Esophagus muscularis mucosa (tissue), 4 donors: ENCODE data around the gene UBAC2. TPM values are rescaled to one million over a fixed set of nuclear protein-coding genes. Genes with fewer than 3 reads are reported as not detected.

Experiments
- DNase-seq: peaks from one replicate; pipeline ENCODE4 v3.0.0-alpha.2; 2017; ENCODE audit errors: extremely low spot score
- H3K27ac ChIP-seq, 4 donors: fragments of 200-600 bp; sonication (generic); replicated peaks in 1 of 4; 1 replicate in 3 of 4; 2 replicates in 1 of 4; pipeline ENCODE4 v1.5.1; 2016 to 2019; ENCODE audit warnings: mild to moderate bottlenecking in 1 of 4
- H3K27me3 ChIP-seq, 4 donors: fragments of 200-600 bp; sonication (generic); one replicate each; pipeline versions ENCODE4 v1.5.1 to v1.6.0; 2016 to 2019
- H3K36me3 ChIP-seq, 4 donors: fragments of 200-600 bp; sonication (generic); one replicate each; pipeline ENCODE4 v1.5.1; 2016 to 2019
- H3K4me1 ChIP-seq, 4 donors: fragments of 200-600 bp; sonication (generic); one replicate each; pipeline ENCODE4 v1.5.1; 2016 to 2019
- H3K4me3 ChIP-seq, 4 donors: fragments of 200-600 bp; sonication (generic); 1 replicate in 2 of 4; 2 replicates in 2 of 4; pipeline ENCODE4 v1.5.1; 2016 to 2019; ENCODE audit warnings: mild to moderate bottlenecking in 4 of 4, moderate library complexity in 1 of 4
- H3K9me3 ChIP-seq, 4 donors: fragments of 200-600 bp; sonication (generic); 1 replicate in 3 of 4; 2 replicates in 1 of 4; pipeline ENCODE4 v1.5.1; 2016 to 2019
- CTCF ChIP-seq, 3 experiments: fragments of 200-600 bp in 2 of 3; fragments of 450-650 bp in 1 of 3; sonication (generic) in 2 of 3; IDR thresholded peaks; one replicate each; pipeline ENCODE4 v1.5.1; 2017 to 2019; ENCODE audit warnings: antibody characterized with exemption in 3 of 3, mild to moderate bottlenecking in 2 of 3, moderate library complexity in 1 of 3
- EP300 ChIP-seq: sonication (generic); formaldehyde crosslinking; IDR thresholded peaks from one replicate; pipeline ENCODE4 v1.6.1; 2017; ENCODE audit warnings: antibody characterized with exemption
- POLR2A ChIP-seq: fragments of 450-650 bp; IDR thresholded peaks from one replicate; pipeline ENCODE4 v1.6.1; 2017; ENCODE audit warnings: antibody characterized with exemption, moderate library complexity, mild to moderate bottlenecking, low read depth
- POLR2AphosphoS5 ChIP-seq, 2 donors: sonication (generic); formaldehyde crosslinking; IDR thresholded peaks; one replicate each; pipeline ENCODE4 v1.6.1; 2017; ENCODE audit warnings: antibody characterized with exemption in 2 of 2
- WGBS: methylation state at CpG from one replicate; pipeline ENCODE4 v1.1.5; 2018; 5-methylcytosine and 5-hydroxymethylcytosine counted together
- intact Hi-C: fragments of 100-400 bp; cut with DNase I; formaldehyde crosslinking; loops from one replicate; pipeline ENCODE4 v1.15.1; 2023
- small RNA-seq, 3 donors: library from RNA; depleted of rRNA; stranded (forward); fragments of <200 nt; gene quantifications; one replicate each; pipeline ENCODE3, GENCODE V24; 2016
- total RNA-seq, 4 donors: library from RNA; depleted of rRNA; stranded (reverse); fragments of >200 nt; gene quantifications; one replicate each; pipeline versions ENCODE4 v1.1.0 to v1.2.1, GENCODE V29; 2016

Gene UBAC2
- total RNA-seq, 4 donors from 2014 or later, result 42.6 to 62.1 (median 50.9) TPM

GRCh38 chr13:99435998-99436397 lies 235.3 kb downstream of the UBAC2 start:
- WGBS, result 61% methylated on average over 3 of the region's 3 CpGs
- TF ChIP-seq POLR2A (no peak), POLR2AphosphoS5 (IDR thresholded peaks at IDR 0.05) (no peak), EP300 (no peak), CTCF (IDR thresholded peaks at IDR 0.05) (no peak)
- Histone ChIP-seq H3K4me3 (no peak overlapping the region), H3K36me3 (no peaks in the 10 kb centered on the region), H3K9me3 (no peaks in the 10 kb centered on the region), H3K4me1 (peaks cover 0 to 28% (median 24%) of the 10 kb centered on the region in 4 donors), H3K27me3 (peaks cover 0 to 8% (median 0%) of the 10 kb centered on the region in 4 donors), H3K27ac (no peak overlapping the region)
- intact Hi-C loops, result loop anchor here (2.0 to 5.0 kb wide), 2 partner anchors 66 to 259 kb away; partner anchors contain the start of gene TM9SF2
- DNase-seq, result no peak

Small RNA genes lying within 50 kb of the gene (small RNA-seq; reads per million reads assigned to genes)
- gene MIR623 (0 reads per million in 3 donors), gene RN7SKP9 (0 to 0.17 (median 0) reads per million in 3 donors)

Other genes with a start within 250 kb of the UBAC2 start
- gene DOCK9, start 222.8 kb upstream of the UBAC2 start, total RNA-seq, result 100 to 1,000 TPM; 127 to 191 (median 154) TPM
- not detected for gene GPR18, start 57.5 kb downstream of the UBAC2 start, total RNA-seq
- gene GPR183, start 106.5 kb downstream of the UBAC2 start, total RNA-seq, result 10 to 100 TPM; 11.9 to 32.1 (median 22.3) TPM